ENCODE results near the gene PTPRQ. TPM values are rescaled to one million over a fixed set of nuclear protein-coding genes. Genes with fewer than 3 reads are reported as not detected.

The PTPRQ gene
- polyA plus RNA-seq, 1 of the 3 experiments (the other 2 are of a cell fraction), result 0.46 TPM

DNA sequence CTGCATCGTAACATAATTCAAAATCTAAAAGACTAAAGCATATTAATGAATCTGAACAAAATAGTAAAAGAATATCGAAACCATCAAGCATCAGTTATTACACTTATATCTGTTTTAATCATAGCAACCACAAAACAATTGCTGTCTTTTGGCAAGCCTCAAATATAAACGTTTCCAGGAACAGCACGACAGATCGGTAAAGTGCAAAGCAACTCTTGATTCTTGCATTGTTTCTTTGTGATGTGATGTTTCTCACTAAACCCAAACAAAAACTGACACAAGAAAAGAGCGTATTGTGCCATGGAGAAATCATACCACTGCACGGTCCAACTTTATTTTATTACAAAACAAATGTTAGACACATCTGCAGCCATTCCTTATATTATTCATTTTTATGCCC, 254.2 kb downstream of the PTPRQ start:
- H4K20me1 ChIP-seq (ENCODE audit: insufficient read depth), result no peaks in the 10 kb centered on the region
- H3K27ac ChIP-seq (ENCODE audit: low read depth in 2 of 2, low read length in 1 of 2), result no peak overlapping the region
- H2AFZ ChIP-seq (ENCODE audit: low read depth), result no peak overlapping the region
- H3K9me2 ChIP-seq, result no peaks in the 10 kb centered on the region; the same call in 1 of the 2 replicates
- no peak for DNase-seq
- ChIA-PET CTCF (interaction anchor here (2.0 kb wide), 1 partner anchor 12 kb away, joined by 8 read pairs; no protein-coding TSS in a partner anchor), POLR2A (no interaction called here)
- 0 out of 4 replicates have a peak, but pooled peaks cover 0 to 2% of the 10 kb centered on the region in 2 experiments for H3K4me1 ChIP-seq (ENCODE audit: control insufficient read depth in 1 of 2, insufficient read depth in 2 of 2, low read depth in 1 of 2, low read length in 1 of 2)
- no peaks in the 10 kb centered on the region for H3F3A ChIP-seq (replicated peaks; ENCODE audit: insufficient read depth)
- peaks cover 16% of the 10 kb centered on the region; the same call in 1 of the 2 replicates for H3K27me3 ChIP-seq (ENCODE audit: insufficient read depth)
- no peak overlapping the region for H3K9ac ChIP-seq
- H3K9me3 ChIP-seq, result no peaks in the 10 kb centered on the region
- H3K79me2 ChIP-seq (ENCODE audit: insufficient read depth), result no peaks in the 10 kb centered on the region
- H3K4me2 ChIP-seq, result no peak overlapping the region
- TF ChIP-seq FOXJ3 (CRISPR knock-in tag; IDR thresholded peaks at IDR 0.05) (no peak), MEF2A (IDR thresholded peaks at IDR 0.05; ENCODE audit: borderline replicate concordance, low read depth) (no peak), JUND (IDR thresholded peaks at IDR 0.05) (no peak)
- TF ChIP-seq, protein P1, sequence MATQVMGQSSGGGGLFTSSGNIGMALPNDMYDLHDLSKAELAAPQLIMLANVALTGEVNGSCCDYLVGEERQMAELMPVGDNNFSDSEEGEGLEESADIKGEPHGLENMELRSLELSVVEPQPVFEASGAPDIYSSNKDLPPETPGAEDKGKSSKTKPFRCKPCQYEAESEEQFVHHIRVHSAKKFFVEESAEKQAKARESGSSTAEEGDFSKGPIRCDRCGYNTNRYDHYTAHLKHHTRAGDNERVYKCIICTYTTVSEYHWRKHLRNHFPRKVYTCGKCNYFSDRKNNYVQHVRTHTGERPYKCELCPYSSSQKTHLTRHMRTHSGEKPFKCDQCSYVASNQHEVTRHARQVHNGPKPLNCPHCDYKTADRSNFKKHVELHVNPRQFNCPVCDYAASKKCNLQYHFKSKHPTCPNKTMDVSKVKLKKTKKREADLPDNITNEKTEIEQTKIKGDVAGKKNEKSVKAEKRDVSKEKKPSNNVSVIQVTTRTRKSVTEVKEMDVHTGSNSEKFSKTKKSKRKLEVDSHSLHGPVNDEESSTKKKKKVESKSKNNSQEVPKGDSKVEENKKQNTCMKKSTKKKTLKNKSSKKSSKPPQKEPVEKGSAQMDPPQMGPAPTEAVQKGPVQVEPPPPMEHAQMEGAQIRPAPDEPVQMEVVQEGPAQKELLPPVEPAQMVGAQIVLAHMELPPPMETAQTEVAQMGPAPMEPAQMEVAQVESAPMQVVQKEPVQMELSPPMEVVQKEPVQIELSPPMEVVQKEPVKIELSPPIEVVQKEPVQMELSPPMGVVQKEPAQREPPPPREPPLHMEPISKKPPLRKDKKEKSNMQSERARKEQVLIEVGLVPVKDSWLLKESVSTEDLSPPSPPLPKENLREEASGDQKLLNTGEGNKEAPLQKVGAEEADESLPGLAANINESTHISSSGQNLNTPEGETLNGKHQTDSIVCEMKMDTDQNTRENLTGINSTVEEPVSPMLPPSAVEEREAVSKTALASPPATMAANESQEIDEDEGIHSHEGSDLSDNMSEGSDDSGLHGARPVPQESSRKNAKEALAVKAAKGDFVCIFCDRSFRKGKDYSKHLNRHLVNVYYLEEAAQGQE (IDR thresholded peaks at IDR 0.05; ENCODE audit: low read depth, low read length), result no peak
- TF ChIP-seq, protein P2, sequence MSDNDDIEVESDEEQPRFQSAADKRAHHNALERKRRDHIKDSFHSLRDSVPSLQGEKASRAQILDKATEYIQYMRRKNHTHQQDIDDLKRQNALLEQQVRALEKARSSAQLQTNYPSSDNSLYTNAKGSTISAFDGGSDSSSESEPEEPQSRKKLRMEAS (IDR thresholded peaks at IDR 0.05; ENCODE audit: low read depth), result no peak
- WGBS (ENCODE audit: low lambda C conversion rate), result 8% methylated on average over 7 of the region's 7 CpGs
- H3K36me3 ChIP-seq (replicated peaks in 1 of 2; ENCODE audit: control insufficient read depth in 1 of 2, insufficient read depth in 2 of 2, low read length in 1 of 2), result no peaks in the 10 kb centered on the region
- no peak overlapping the region for H3K4me3 ChIP-seq (ENCODE audit: low read depth in 2 of 2, low read length in 1 of 2)

DNA sequence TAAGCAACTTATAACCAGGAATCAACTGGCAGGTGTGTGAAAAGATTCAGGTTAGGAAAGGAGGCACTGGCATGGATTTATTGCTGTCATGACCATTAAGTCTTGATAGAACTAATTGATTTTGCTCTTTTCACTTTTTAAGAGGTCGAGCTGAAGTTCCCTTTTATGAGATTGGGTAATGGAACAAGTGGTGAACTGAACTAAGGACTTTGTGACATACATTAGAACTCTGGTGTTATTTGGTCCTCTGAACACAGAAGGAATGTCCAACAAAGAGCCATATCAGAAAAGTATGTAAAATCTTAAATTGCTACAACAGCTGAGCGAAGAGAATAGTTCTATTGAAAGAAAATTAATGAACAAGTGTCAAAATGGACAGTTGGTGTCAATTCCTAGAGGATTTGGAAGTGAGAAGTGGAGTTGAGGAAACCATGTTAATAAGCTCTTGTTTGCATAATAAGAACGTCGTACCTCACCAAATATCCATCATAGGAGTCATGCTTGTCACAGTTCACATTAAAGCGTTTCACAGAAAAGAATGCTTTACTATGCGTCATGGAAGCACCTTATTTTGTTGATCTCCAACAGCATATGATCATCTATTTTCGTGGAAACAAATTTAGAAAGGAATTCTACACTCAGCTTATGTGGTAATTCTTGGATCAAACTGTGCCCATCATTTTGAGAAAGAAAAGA, 255.0 kb downstream of the PTPRQ start:
- 0 out of 4 replicates have a peak, but pooled peaks cover 0 to 2% of the 10 kb centered on the region in 2 experiments for H3K4me1 ChIP-seq (ENCODE audit: control insufficient read depth in 1 of 2, insufficient read depth in 2 of 2, low read depth in 1 of 2, low read length in 1 of 2)
- TF ChIP-seq FOXM1 (IDR thresholded peaks at IDR 0.05; ENCODE audit: low read depth) (no peak), RXRA (IDR thresholded peaks at IDR 0.05; ENCODE audit: borderline replicate concordance, low read depth) (no peak), TCF12 (IDR thresholded peaks at IDR 0.05) (no peak), ELF1 (IDR thresholded peaks at IDR 0.05) (no peak)
- TF ChIP-seq, protein P3, sequence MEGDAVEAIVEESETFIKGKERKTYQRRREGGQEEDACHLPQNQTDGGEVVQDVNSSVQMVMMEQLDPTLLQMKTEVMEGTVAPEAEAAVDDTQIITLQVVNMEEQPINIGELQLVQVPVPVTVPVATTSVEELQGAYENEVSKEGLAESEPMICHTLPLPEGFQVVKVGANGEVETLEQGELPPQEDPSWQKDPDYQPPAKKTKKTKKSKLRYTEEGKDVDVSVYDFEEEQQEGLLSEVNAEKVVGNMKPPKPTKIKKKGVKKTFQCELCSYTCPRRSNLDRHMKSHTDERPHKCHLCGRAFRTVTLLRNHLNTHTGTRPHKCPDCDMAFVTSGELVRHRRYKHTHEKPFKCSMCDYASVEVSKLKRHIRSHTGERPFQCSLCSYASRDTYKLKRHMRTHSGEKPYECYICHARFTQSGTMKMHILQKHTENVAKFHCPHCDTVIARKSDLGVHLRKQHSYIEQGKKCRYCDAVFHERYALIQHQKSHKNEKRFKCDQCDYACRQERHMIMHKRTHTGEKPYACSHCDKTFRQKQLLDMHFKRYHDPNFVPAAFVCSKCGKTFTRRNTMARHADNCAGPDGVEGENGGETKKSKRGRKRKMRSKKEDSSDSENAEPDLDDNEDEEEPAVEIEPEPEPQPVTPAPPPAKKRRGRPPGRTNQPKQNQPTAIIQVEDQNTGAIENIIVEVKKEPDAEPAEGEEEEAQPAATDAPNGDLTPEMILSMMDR (IDR thresholded peaks at IDR 0.05), result no peak
- TF ChIP-seq, protein P4, sequence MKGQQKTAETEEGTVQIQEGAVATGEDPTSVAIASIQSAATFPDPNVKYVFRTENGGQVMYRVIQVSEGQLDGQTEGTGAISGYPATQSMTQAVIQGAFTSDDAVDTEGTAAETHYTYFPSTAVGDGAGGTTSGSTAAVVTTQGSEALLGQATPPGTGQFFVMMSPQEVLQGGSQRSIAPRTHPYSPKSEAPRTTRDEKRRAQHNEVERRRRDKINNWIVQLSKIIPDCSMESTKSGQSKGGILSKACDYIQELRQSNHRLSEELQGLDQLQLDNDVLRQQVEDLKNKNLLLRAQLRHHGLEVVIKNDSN (IDR thresholded peaks at IDR 0.05; ENCODE audit: borderline replicate concordance, low read depth), result no peak
- TF ChIP-seq, protein P5, sequence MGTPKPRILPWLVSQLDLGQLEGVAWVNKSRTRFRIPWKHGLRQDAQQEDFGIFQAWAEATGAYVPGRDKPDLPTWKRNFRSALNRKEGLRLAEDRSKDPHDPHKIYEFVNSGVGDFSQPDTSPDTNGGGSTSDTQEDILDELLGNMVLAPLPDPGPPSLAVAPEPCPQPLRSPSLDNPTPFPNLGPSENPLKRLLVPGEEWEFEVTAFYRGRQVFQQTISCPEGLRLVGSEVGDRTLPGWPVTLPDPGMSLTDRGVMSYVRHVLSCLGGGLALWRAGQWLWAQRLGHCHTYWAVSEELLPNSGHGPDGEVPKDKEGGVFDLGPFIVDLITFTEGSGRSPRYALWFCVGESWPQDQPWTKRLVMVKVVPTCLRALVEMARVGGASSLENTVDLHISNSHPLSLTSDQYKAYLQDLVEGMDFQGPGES (IDR thresholded peaks at IDR 0.05; ENCODE audit: low read depth, low read length), result no peak
- 9% methylated on average over 7 of the region's 7 CpGs for WGBS (ENCODE audit: low lambda C conversion rate)
- no peak overlapping the region for H3K4me2 ChIP-seq
- peaks cover 18% of the 10 kb centered on the region; the same call in 1 of the 2 replicates for H3K27me3 ChIP-seq (ENCODE audit: insufficient read depth)
- no peak overlapping the region for H3K27ac ChIP-seq (ENCODE audit: low read depth in 2 of 2, low read length in 1 of 2)
- H3F3A ChIP-seq (replicated peaks; ENCODE audit: insufficient read depth), result no peaks in the 10 kb centered on the region
- no peaks in the 10 kb centered on the region for H4K20me1 ChIP-seq (ENCODE audit: insufficient read depth)
- ChIA-PET CTCF (interaction anchor here (2.0 kb wide), 1 partner anchor 12 kb away, joined by 8 read pairs; no protein-coding TSS in a partner anchor), POLR2A (interaction anchor here (0.6 kb wide), 1 partner anchor 62 kb away, joined by 5 read pairs; no protein-coding TSS in a partner anchor)
- no peaks in the 10 kb centered on the region; the same call in 1 of the 2 replicates for H3K9me2 ChIP-seq
- H3K36me3 ChIP-seq (replicated peaks in 1 of 2; ENCODE audit: control insufficient read depth in 1 of 2, insufficient read depth in 2 of 2, low read length in 1 of 2), result no peaks in the 10 kb centered on the region
- no peak overlapping the region for H2AFZ ChIP-seq (ENCODE audit: low read depth)
- no peak for DNase-seq
- no peaks in the 10 kb centered on the region for H3K79me2 ChIP-seq (ENCODE audit: insufficient read depth)
- H3K4me3 ChIP-seq (ENCODE audit: low read depth in 2 of 2, low read length in 1 of 2), result no peak overlapping the region
- H3K9me3 ChIP-seq, result no peaks in the 10 kb centered on the region
- no peak overlapping the region for H3K9ac ChIP-seq

All from SK-N-SH (cell line).